HEK293 (cell line): Measurements from ENCODE around the gene PTPRN2.

Source experiments
- EGR2 ChIP-seq: fragments of 450-650 bp; formaldehyde crosslinking; IDR thresholded peaks from 2 replicates; pipeline ENCODE4 v1.5.1; 2016; ENCODE audit warnings: low read depth, missing biosample characterization, missing genetic modification characterization
- ZBTB8A ChIP-seq: fragments of 450-650 bp; formaldehyde crosslinking; IDR thresholded peaks from 2 replicates; pipeline ENCODE4 v1.5.1; 2016; ENCODE audit warnings: missing biosample characterization, missing genetic modification characterization
- ZNF184 ChIP-seq: fragments of 450-650 bp; IDR thresholded peaks from 2 replicates; pipeline ENCODE4 v1.5.1; 2018; ENCODE audit warnings: missing biosample characterization, mild to moderate bottlenecking, missing genetic modification characterization
- TF ChIP-seq, protein P1 (sequence below): fragments of 450-650 bp; formaldehyde crosslinking; IDR thresholded peaks from 2 replicates; pipeline ENCODE4 v1.5.1; 2016; ENCODE audit warnings: missing biosample characterization, missing genetic modification characterization
- TF ChIP-seq, protein P2 (sequence below): fragments of 450-650 bp; formaldehyde crosslinking; IDR thresholded peaks from 2 replicates; pipeline ENCODE4 v1.5.1; 2016; ENCODE audit warnings: missing biosample characterization, missing genetic modification characterization

DNA sequence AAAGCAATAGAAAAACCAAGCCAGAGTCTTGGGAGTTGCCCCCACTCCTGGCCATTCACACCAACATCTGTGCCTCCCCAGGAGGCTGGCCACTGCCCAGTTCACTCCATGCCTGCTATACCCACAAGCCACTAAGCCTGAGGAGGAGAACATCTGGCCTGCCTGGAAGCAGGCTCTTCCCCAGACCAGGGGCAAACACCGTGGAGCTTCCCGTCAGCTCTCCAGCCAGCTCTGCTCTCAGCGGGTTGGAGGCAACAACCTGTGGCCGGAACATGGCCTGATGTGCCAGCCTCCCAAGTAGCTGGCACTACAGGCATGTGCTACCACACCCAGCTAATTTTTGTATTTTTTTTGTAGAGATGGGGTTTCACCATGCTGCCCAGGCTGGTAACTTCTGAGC, 9.1 kb upstream of the PTPRN2 start:
- TF ChIP-seq EGR2 (tag by site-specific recombination) (no peak), ZNF184 (tag by site-specific recombination) (no peak), ZBTB8A (no peak)
- TF ChIP-seq, protein P1, sequence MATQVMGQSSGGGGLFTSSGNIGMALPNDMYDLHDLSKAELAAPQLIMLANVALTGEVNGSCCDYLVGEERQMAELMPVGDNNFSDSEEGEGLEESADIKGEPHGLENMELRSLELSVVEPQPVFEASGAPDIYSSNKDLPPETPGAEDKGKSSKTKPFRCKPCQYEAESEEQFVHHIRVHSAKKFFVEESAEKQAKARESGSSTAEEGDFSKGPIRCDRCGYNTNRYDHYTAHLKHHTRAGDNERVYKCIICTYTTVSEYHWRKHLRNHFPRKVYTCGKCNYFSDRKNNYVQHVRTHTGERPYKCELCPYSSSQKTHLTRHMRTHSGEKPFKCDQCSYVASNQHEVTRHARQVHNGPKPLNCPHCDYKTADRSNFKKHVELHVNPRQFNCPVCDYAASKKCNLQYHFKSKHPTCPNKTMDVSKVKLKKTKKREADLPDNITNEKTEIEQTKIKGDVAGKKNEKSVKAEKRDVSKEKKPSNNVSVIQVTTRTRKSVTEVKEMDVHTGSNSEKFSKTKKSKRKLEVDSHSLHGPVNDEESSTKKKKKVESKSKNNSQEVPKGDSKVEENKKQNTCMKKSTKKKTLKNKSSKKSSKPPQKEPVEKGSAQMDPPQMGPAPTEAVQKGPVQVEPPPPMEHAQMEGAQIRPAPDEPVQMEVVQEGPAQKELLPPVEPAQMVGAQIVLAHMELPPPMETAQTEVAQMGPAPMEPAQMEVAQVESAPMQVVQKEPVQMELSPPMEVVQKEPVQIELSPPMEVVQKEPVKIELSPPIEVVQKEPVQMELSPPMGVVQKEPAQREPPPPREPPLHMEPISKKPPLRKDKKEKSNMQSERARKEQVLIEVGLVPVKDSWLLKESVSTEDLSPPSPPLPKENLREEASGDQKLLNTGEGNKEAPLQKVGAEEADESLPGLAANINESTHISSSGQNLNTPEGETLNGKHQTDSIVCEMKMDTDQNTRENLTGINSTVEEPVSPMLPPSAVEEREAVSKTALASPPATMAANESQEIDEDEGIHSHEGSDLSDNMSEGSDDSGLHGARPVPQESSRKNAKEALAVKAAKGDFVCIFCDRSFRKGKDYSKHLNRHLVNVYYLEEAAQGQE (tag by site-specific recombination), result no peak
- TF ChIP-seq, protein P2, sequence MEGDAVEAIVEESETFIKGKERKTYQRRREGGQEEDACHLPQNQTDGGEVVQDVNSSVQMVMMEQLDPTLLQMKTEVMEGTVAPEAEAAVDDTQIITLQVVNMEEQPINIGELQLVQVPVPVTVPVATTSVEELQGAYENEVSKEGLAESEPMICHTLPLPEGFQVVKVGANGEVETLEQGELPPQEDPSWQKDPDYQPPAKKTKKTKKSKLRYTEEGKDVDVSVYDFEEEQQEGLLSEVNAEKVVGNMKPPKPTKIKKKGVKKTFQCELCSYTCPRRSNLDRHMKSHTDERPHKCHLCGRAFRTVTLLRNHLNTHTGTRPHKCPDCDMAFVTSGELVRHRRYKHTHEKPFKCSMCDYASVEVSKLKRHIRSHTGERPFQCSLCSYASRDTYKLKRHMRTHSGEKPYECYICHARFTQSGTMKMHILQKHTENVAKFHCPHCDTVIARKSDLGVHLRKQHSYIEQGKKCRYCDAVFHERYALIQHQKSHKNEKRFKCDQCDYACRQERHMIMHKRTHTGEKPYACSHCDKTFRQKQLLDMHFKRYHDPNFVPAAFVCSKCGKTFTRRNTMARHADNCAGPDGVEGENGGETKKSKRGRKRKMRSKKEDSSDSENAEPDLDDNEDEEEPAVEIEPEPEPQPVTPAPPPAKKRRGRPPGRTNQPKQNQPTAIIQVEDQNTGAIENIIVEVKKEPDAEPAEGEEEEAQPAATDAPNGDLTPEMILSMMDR (tag by site-specific recombination), result no peak
